Mucosa of rectum (tissue), 2 donors: Measurements from ENCODE around the gene MID1IP1.

Experiments used
- H3K27ac ChIP-seq, 2 donors: one replicate each; pipeline ENCODE4 v1.7.0; 2013; ENCODE audit warnings: inconsistent platforms in 2 of 2, low read depth in 2 of 2, low read length in 2 of 2
- H3K27me3 ChIP-seq, 2 donors: one replicate each; pipeline ENCODE4 v1.7.0; 2013; ENCODE audit warnings: low read length in 2 of 2; ENCODE audit not compliant: control insufficient read depth in 2 of 2, insufficient read depth in 2 of 2
- H3K36me3 ChIP-seq, 2 donors: one replicate each; pipeline ENCODE4 v1.7.0; 2013; ENCODE audit warnings: low read length in 2 of 2; ENCODE audit not compliant: control insufficient read depth in 2 of 2, insufficient read depth in 2 of 2
- H3K4me1 ChIP-seq, 2 donors: one replicate each; pipeline ENCODE4 v1.7.0; 2013; ENCODE audit warnings: low read length in 2 of 2, mild to moderate bottlenecking in 1 of 2; ENCODE audit not compliant: control insufficient read depth in 2 of 2, insufficient read depth in 2 of 2
- H3K4me3 ChIP-seq, 2 donors: one replicate each; pipeline ENCODE4 v1.7.0; 2013; ENCODE audit warnings: low read length in 2 of 2
- H3K9ac ChIP-seq, 2 donors: one replicate each; pipeline ENCODE4 v1.7.0; 2013; ENCODE audit warnings: low read length in 2 of 2, low read depth in 1 of 2, mild to moderate bottlenecking in 1 of 2
- H3K9me3 ChIP-seq, 2 donors: one replicate each; pipeline ENCODE4 v1.7.0; 2013; ENCODE audit warnings: low read length in 2 of 2; ENCODE audit not compliant: control insufficient read depth in 2 of 2
- donor health status: healthy.
- donor health status: Normal muscosa, but diverticular disease.

The MID1IP1 gene

GRCh38 chrX:38799995-38800580, 1.2 kb upstream of the MID1IP1 start:
- H3K27me3 ChIP-seq: peaks cover 0 to 3% of the 10 kb centered on the region in 2 donors
- no peak overlapping the region for H3K4me3 ChIP-seq
- H3K9ac ChIP-seq: no peak overlapping the region
- H3K9me3 ChIP-seq: no peaks in the 10 kb centered on the region
- no peak overlapping the region for H3K27ac ChIP-seq
- no peaks in the 10 kb centered on the region for H3K36me3 ChIP-seq
- H3K4me1 ChIP-seq: peaks cover 3 to 7% of the 10 kb centered on the region in 2 donors

DNA sequence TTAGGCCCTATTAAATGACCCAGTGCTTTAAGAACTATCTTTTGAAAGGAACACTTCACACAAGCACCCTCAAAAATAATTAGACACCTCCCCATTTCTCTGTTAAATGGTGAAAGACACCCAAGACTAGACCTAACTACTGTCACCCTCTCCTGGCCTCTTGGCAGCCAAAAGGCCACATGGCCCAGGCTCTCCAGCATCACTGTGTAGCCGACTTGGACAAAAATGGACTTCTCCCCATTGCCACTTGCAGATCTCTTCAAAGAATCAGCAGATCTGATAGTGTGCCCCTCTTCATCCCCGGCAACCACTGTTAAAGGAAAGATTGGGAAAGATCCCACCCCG, 2.0 kb downstream of the MID1IP1 start:
- H3K4me1 ChIP-seq: peaks cover 6 to 7% of the 10 kb centered on the region in 2 donors
- H3K27me3 ChIP-seq: peaks cover 0 to 3% of the 10 kb centered on the region in 2 donors
- peak overlapping the region; percentile 92 to 93 for H3K27ac ChIP-seq
- no peaks in the 10 kb centered on the region for H3K36me3 ChIP-seq
- H3K9ac ChIP-seq: peak overlapping the region; percentile 18 to 88
- no peaks in the 10 kb centered on the region for H3K9me3 ChIP-seq
- H3K4me3 ChIP-seq: peak overlapping the region; percentile 58 to 68

DNA sequence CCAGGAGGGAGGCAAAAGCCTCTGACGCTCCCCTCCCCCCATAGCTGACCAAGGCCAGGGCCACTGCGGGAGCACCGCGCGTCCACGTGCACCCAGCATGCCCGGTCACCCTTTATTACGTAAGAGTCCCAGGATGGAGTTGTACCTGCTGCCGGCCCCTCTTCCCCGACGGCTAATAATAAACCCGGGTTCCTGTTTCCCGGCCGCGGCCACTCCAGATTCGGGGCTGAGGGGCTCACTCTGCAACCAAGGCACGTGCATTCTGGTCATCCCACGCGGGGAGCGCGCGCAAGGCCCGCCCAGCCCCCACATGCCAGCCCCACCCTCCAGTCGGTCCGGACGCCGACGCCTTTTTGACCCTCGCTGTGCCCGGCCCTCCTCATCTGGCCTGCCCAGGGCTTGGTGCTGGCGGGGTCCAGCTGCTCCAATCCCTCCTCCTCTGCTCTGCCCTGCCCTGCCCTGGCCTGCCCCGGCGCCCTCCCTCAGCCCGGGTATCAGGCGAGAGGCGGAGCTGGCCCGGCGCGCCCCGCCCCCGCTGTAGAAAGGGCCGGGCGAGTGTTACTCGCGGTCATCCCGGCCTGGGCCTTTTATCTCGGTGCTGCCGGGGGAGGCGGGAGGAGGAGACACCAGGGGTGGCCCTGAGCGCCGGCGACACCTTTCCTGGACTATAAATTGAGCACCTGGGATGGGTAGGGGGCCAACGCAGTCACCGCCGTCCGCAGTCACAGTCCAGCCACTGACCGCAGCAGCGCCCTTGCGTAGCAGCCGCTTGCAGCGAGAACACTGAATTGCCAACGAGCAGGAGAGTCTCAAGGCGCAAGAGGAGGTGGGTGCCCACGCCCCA, 2.6 kb downstream of the MID1IP1 start:
- Histone ChIP-seq H3K27me3 (peaks cover 0 to 3% of the 10 kb centered on the region in 2 donors), H3K4me1 (peaks cover 6 to 7% of the 10 kb centered on the region in 2 donors), H3K36me3 (no peaks in the 10 kb centered on the region), H3K9ac (peak overlapping the region; percentile 88 to 92), H3K27ac (peak overlapping the region; percentile 92 to 93), H3K4me3 (peak overlapping the region; percentile 68 to 82), H3K9me3 (no peaks in the 10 kb centered on the region)

- H3K27ac ChIP-seq: peak overlapping the region; percentile 92 to 93
- H3K27me3 ChIP-seq: peaks cover 0 to 3% of the 10 kb centered on the region in 2 donors
- H3K9me3 ChIP-seq: no peaks in the 10 kb centered on the region
Observed at GRCh38 chrX:38804432-38804681, 3.1 kb downstream of the MID1IP1 start.

DNA sequence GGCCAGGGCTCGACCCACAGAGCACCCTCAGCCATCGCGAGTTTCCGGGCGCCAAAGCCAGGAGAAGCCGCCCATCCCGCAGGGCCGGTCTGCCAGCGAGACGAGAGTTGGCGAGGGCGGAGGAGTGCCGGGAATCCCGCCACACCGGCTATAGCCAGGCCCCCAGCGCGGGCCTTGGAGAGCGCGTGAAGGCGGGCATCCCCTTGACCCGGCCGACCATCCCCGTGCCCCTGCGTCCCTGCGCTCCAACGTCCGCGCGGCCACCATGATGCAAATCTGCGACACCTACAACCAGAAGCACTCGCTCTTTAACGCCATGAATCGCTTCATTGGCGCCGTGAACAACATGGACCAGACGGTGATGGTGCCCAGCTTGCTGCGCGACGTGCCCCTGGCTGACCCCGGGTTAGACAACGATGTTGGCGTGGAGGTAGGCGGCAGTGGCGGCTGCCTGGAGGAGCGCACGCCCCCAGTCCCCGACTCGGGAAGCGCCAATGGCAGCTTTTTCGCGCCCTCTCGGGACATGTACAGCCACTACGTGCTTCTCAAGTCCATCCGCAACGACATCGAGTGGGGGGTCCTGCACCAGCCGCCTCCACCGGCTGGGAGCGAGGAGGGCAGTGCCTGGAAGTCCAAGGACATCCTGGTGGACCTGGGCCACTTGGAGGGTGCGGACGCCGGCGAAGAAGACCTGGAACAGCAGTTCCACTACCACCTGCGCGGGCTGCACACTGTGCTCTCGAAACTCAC, 3.6 kb downstream of the MID1IP1 start:
- Histone ChIP-seq H3K27ac (peak overlapping the region; percentile 92 to 93), H3K4me3 (peak overlapping the region; percentile 68 to 82), H3K4me1 (peaks cover 6 to 7% of the 10 kb centered on the region in 2 donors), H3K9me3 (no peaks in the 10 kb centered on the region), H3K36me3 (no peaks in the 10 kb centered on the region), H3K27me3 (peaks cover 0 to 3% of the 10 kb centered on the region in 2 donors), H3K9ac (peak overlapping the region; percentile 88 to 92)

More at GRCh38 chrX:38804432-38804681, 3.1 kb downstream of the MID1IP1 start:
- Histone ChIP-seq H3K4me1 (peaks cover 6 to 7% of the 10 kb centered on the region in 2 donors), H3K9ac (peak overlapping the region; percentile 88 to 92), H3K4me3 (peak overlapping the region; percentile 68 to 82), H3K36me3 (no peaks in the 10 kb centered on the region)

DNA sequence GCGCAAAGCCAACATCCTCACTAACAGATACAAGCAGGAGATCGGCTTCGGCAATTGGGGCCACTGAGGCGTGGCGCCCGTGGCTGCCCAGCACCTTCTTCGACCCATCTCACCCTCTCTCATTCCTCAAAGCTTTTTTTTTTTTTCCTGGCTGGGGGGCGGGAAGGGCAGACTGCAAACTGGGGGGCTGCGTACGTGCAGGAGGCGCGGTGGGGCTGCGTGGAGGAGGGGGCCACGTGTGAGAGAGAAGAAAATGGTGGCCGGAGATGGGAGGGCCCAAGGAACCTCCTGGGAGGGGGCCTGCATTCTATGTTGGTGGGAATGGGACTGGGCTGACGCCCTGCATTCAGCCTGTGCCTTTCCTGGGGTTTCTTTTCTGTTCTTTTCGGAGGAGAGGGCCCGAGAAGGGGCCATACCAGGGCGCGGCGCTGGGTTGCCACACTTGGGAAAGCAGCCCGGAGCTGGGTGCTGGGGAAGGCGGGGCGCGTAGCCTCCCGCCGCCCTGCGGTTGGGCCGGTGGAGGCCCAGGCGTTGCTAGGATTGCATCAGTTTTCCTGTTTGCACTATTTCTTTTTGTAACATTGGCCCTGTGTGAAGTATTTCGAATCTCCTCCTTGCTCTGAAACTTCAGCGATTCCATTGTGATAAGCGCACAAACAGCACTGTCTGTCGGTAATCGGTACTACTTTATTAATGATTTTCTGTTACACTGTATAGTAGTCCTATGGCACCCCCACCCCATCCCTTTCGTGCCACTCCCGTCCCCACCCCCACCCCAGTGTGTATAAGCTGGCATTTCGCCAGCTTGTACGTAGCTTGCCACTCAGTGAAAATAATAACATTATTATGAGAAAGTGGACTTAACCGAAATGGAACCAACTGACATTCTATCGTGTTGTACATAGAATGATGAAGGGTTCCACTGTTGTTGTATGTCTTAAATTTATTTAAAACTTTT, 4.5 kb downstream of the MID1IP1 start:
- Histone ChIP-seq H3K4me3 (peak overlapping the region; percentile 68 to 82), H3K36me3 (no peaks in the 10 kb centered on the region), H3K9ac (peak overlapping the region; percentile 88 to 92), H3K27me3 (peaks cover 0 to 3% of the 10 kb centered on the region in 2 donors), H3K27ac (peak overlapping the region; percentile 92 to 93), H3K4me1 (peaks cover 6 to 7% of the 10 kb centered on the region in 2 donors), H3K9me3 (no peaks in the 10 kb centered on the region)

DNA sequence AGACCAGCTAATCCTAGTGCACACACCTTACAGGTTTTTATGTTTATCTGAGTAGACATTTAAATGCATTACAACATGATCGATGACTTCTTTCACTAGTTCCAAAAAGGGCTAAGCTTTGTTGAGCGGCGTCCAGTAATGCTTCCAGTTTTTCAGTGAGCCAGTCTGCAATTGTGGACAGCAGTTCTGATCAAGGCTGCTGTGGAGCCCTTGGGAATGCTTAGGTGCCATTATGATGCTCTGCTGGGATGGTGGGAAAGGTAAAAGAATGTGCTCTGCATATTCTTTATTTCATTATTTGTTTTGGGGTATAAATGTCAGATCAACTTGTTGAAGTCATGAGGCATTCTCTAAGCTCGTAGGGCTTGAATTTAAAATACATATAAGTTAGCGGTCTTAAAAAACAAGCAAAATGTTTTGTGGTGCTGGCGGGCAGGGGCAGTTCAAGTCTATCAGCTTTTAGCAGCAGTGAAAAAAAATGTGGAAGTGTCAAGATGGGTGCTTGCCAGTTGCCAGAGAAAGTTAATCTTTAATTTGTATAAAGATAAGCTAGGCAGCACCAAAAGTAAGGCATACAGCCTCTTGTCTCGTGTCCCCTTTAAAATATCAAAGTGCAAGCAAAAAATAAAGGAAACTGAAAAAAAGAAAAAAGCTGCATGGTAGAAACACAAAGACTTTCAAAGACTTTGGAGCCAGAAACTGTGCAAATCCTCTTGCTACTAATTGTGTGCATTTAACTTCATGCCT, 5.8 kb downstream of the MID1IP1 start:
- no peaks in the 10 kb centered on the region for H3K36me3 ChIP-seq
- peak overlapping the region in 1 of 2 donors; percentile 1 for H3K9ac ChIP-seq
- H3K27me3 ChIP-seq: no peaks in the 10 kb centered on the region
- H3K9me3 ChIP-seq: no peaks in the 10 kb centered on the region
- H3K4me3 ChIP-seq: peak overlapping the region; percentile 22 to 82
- peaks cover 4 to 6% of the 10 kb centered on the region in 2 donors for H3K4me1 ChIP-seq
- H3K27ac ChIP-seq: peak overlapping the region; percentile 2 to 93

DNA sequence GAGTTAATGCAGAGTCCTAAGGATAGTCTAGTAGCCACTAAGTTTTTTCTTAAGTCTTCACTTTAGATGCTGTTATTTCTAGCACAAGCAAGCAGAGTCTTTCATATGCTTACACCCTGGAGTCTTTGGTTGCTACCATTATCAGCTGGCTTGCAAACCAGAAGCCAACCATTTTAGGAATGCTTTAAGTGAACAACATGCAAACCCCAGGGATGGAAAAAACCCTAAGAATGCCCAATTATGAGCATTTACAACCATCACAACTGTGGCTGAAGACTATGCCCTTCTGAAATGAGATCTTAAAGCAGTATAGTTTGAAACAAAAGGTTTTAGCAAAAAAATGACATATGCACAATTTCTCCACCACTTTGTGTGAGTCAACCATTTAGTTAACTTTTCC, 6.6 kb downstream of the MID1IP1 start:
- no peaks in the 10 kb centered on the region for H3K9me3 ChIP-seq
- no peak overlapping the region for H3K9ac ChIP-seq
- no peaks in the 10 kb centered on the region for H3K36me3 ChIP-seq
- no peaks in the 10 kb centered on the region for H3K27me3 ChIP-seq
- peaks cover 4 to 6% of the 10 kb centered on the region in 2 donors for H3K4me1 ChIP-seq
- H3K27ac ChIP-seq: no peak overlapping the region
- H3K4me3 ChIP-seq: no peak overlapping the region
